GM12878 (cell line): ENCODE measurements around the gene VPS54.

Experiments
- BCLAF1 ChIP-seq: fragments of 450-650 bp; IDR thresholded peaks from 2 replicates; pipeline ENCODE4 v1.6.1; 2017; ENCODE audit warnings: antibody characterized with exemption, mild to moderate bottlenecking, moderate library complexity
- CTCF ChIP-seq, 3 experiments: IDR thresholded peaks in 2 of 3; conservative IDR thresholded peaks in 1 of 3; 2 replicates each; pipeline ENCODE4 v1.5.1; 2011; ENCODE audit warnings: low read depth in 3 of 3, low read length in 3 of 3, mild to moderate bottlenecking in 3 of 3, control low read depth in 2 of 3, moderate library complexity in 2 of 3, inconsistent platforms in 1 of 3, mixed read lengths in 1 of 3; ENCODE audit not compliant: control insufficient read depth in 2 of 3, insufficient read depth in 1 of 3; ENCODE audit errors: extremely low read depth in 1 of 3
- FOXK2 ChIP-seq: fragments of 450-650 bp; IDR thresholded peaks from 2 replicates; pipeline ENCODE4 v1.6.1; 2017; ENCODE audit warnings: mild to moderate bottlenecking, moderate library complexity
- MTA3 ChIP-seq: IDR thresholded peaks from 2 replicates; pipeline ENCODE4 v1.6.1; 2012; ENCODE audit warnings: low read length, inconsistent platforms, borderline replicate concordance
- MXI1 ChIP-seq: fragments of 150-350 bp; IDR thresholded peaks from 2 replicates; pipeline ENCODE4 v1.6.1; 2011; ENCODE audit warnings: low read depth, mild to moderate bottlenecking, inconsistent platforms, low read length, improper control_type of control experiment
- NFYB ChIP-seq: IDR thresholded peaks from 2 replicates; pipeline ENCODE4 v1.6.1; 2011; ENCODE audit warnings: low read depth, mild to moderate bottlenecking, low read length, improper control_type of control experiment, moderate library complexity; ENCODE audit not compliant: insufficient read depth
- POLR2A ChIP-seq: IDR thresholded peaks from 2 replicates; pipeline ENCODE4 v1.6.1; 2011; ENCODE audit warnings: low read depth, mild to moderate bottlenecking, low read length
- POLR2AphosphoS5 ChIP-seq: IDR thresholded peaks from 2 replicates; pipeline ENCODE4 v1.6.1; 2011; ENCODE audit warnings: mild to moderate bottlenecking, low read length, inconsistent platforms
- RAD51 ChIP-seq: fragments of 450-650 bp; IDR thresholded peaks from 2 replicates; pipeline ENCODE4 v1.6.1; 2016; ENCODE audit warnings: moderate library complexity, mild to moderate bottlenecking, inconsistent platforms
- RFX5 ChIP-seq: IDR thresholded peaks from 2 replicates; pipeline ENCODE4 v1.6.1; 2011; ENCODE audit warnings: low read depth, low read length, improper control_type of control experiment
- SIN3A ChIP-seq: IDR thresholded peaks from 2 replicates; pipeline ENCODE4 v1.6.1; 2012; ENCODE audit warnings: low read depth, low read length, improper control_type of control experiment
- ZNF384 ChIP-seq: IDR thresholded peaks from 2 replicates; pipeline ENCODE4 v1.6.1; 2012; ENCODE audit warnings: low read depth, mild to moderate bottlenecking, low read length, improper control_type of control experiment, borderline replicate concordance
- ZZZ3 ChIP-seq: IDR thresholded peaks from 2 replicates; pipeline ENCODE4 v1.6.1; 2011; ENCODE audit warnings: low read depth; ENCODE audit not compliant: control insufficient read depth, insufficient read length

GRCh38 chr2:64024259-64024949 lies 5.2 kb upstream of the VPS54 start:
- TF ChIP-seq NFYB (no peak), MXI1 (no peak), FOXK2 (no peak), POLR2AphosphoS5 (no peak), CTCF (IDR thresholded peaks at IDR 0.05 in 2 of 3, conservative IDR thresholded peaks at IDR 0.05 in 1 of 3; ENCODE audit: control insufficient read depth in 2 of 3, extremely low read depth in 1 of 3, insufficient read depth in 1 of 3, low read depth in 3 of 3, low read length in 3 of 3) (no peak), ZZZ3 (no peak), ZNF384 (no peak), BCLAF1 (no peak), MTA3 (no peak), POLR2A (no peak), SIN3A (no peak), RAD51 (no peak), RFX5 (no peak)
